ENCODE results near the gene C11orf54. TPM values are rescaled to one million over a fixed set of nuclear protein-coding genes. Genes with fewer than 3 reads are reported as not detected.

C11orf54 gene
- total and polyA plus RNA-seq, 2 donors (not counting 3 experiments of a cell fraction or from before 2014, with no cell fraction given), result 4.2 to 18.7 TPM

DNA sequence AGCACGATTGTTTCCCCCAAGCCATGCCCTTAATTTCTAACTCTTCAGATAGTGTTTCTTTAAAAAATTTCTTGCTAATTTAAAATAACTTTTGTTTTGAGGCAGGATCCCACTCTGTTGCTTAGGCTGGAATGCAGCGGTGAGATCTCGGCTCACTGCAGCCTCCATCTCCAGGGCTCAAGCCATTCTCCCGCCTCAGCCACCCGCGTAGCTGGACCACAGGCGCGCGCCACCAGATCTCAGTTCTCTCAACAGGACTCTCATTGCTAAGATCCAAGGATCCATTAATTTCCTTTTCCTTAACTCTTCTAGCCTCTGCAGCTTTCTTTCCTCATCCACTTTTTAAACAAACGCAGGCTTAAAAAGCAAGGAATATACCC is 42.3 kb downstream of the C11orf54 start:
- peaks cover 22% of the 10 kb centered on the region for H3K4me1 ChIP-seq (ENCODE audit: control insufficient read depth, extremely low read depth, insufficient read depth, low read length)
- TF ChIP-seq EZH2 (IDR thresholded peaks at IDR 0.05; ENCODE audit: borderline replicate concordance, low read depth, low read length, severe bottlenecking) (no peak), MYC (IDR thresholded peaks at IDR 0.05; ENCODE audit: low read depth, low read length) (no peak), GATA2 (IDR thresholded peaks at IDR 0.05; ENCODE audit: insufficient read depth, insufficient read length, low read depth, low read length) (no peak), FOS (IDR thresholded peaks at IDR 0.05; ENCODE audit: borderline replicate concordance, insufficient read depth, low read length) (no peak), POLR2A (IDR thresholded peaks at IDR 0.05; ENCODE audit: low read depth, low read length) (no peak), POLR2AphosphoS5 (IDR thresholded peaks at IDR 0.05; ENCODE audit: insufficient read depth, low read depth, low read length) (no peak), JUN (IDR thresholded peaks at IDR 0.05; ENCODE audit: borderline replicate concordance, insufficient read depth, insufficient read length, low read depth) (no peak)
- TF ChIP-seq, protein P1, sequence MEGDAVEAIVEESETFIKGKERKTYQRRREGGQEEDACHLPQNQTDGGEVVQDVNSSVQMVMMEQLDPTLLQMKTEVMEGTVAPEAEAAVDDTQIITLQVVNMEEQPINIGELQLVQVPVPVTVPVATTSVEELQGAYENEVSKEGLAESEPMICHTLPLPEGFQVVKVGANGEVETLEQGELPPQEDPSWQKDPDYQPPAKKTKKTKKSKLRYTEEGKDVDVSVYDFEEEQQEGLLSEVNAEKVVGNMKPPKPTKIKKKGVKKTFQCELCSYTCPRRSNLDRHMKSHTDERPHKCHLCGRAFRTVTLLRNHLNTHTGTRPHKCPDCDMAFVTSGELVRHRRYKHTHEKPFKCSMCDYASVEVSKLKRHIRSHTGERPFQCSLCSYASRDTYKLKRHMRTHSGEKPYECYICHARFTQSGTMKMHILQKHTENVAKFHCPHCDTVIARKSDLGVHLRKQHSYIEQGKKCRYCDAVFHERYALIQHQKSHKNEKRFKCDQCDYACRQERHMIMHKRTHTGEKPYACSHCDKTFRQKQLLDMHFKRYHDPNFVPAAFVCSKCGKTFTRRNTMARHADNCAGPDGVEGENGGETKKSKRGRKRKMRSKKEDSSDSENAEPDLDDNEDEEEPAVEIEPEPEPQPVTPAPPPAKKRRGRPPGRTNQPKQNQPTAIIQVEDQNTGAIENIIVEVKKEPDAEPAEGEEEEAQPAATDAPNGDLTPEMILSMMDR (IDR thresholded peaks at IDR 0.05; ENCODE audit: extremely low read depth in 1 of 2, insufficient read depth in 1 of 2, low read depth in 1 of 2, low read length in 2 of 2), result no peak
- TF ChIP-seq, protein P2, sequence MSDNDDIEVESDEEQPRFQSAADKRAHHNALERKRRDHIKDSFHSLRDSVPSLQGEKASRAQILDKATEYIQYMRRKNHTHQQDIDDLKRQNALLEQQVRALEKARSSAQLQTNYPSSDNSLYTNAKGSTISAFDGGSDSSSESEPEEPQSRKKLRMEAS (IDR thresholded peaks at IDR 0.05; ENCODE audit: insufficient read depth, insufficient read length), result no peak
- no peaks in the 10 kb centered on the region for H3K9me1 ChIP-seq (replicated peaks; ENCODE audit: control insufficient read depth, extremely low read depth, insufficient read depth, low read length)
- H3K79me2 ChIP-seq (ENCODE audit: control insufficient read depth, insufficient read depth, low read length), result peaks cover 44% of the 10 kb centered on the region
- peak overlapping the region; percentile 74 for H2AFZ ChIP-seq (ENCODE audit: low read depth, low read length)
- peaks cover 5% of the 10 kb centered on the region for H4K20me1 ChIP-seq (replicated peaks; ENCODE audit: control insufficient read depth, extremely low read depth, insufficient read depth, low read length)
- TSS peak; percentile 63 for BruUV-seq (replicated peaks)
- peak overlapping the region; percentile 97 for H3K9ac ChIP-seq (replicated peaks; ENCODE audit: extremely low read depth, insufficient read depth, low read length)
- H3K27me3 ChIP-seq (ENCODE audit: control insufficient read depth in 2 of 2, insufficient read depth in 2 of 2, low read length in 2 of 2), result no peaks in the 10 kb centered on the region
- peak overlapping the region; percentile 81 to 96 (median 85) for H3K4me3 ChIP-seq (replicated peaks in 1 of 3; ENCODE audit: insufficient read depth in 1 of 3, low read depth in 1 of 3, low read length in 3 of 3)
- dilution Hi-C loops (cut with MboI; ENCODE audit: extremely low pct_ligation_motif_present, low sequenced_read_pairs) (no loop called here), intact Hi-C loops (cut with micrococcal nuclease) (loop anchor here (1.0 to 10.0 kb wide), 3 partner anchors 42 to 549 kb away; partner anchors contain the start of genes C11orf54, CEP295 and TAF1D)
- no peaks in the 10 kb centered on the region for H3K9me3 ChIP-seq (replicated peaks; ENCODE audit: control insufficient read depth, insufficient read depth, low read length)
- FAIRE-seq (no peak), DNase-seq (ENCODE audit: low read depth, low spot score) (no peak)
- ChIA-PET POLR2A (interaction anchor here (0.6 to 1.4 kb wide), 8 partner anchors 15 to 710 kb away, joined by 3 to 47 read pairs (median 4); partner anchors contain the start of genes ANKRD49, C11orf54, CEP295 and MRE11), CTCF (interaction anchor here (0.9 to 1.8 kb wide), 9 partner anchors 10 to 1324 kb away, joined by 3 to 16 read pairs (median 6); partner anchors contain the start of genes C11orf54 and TAF1D)
- H3K36me3 ChIP-seq (ENCODE audit: control insufficient read depth in 2 of 2, extremely low read depth in 1 of 2, insufficient read depth in 2 of 2, low read length in 2 of 2), result no peaks in the 10 kb centered on the region
- peak overlapping the region; percentile 87 for H3K27ac ChIP-seq (ENCODE audit: insufficient read depth, low read depth, low read length)
- H3K4me2 ChIP-seq (ENCODE audit: insufficient read depth, low read length), result peak overlapping the region; percentile 80
